Activated naive CD8-positive, alpha-beta T cell treated with anti-CD3 and anti-CD28 coated beads, Interleukin-2, amount 50 U/mL, for 16 hours (primary cell): Measurements from ENCODE around the gene HMGN1.
"Not testable (repeated sequence)": the region's sequence is repeated elsewhere in the genome, so short reads cannot be mapped to it uniquely, and the experiment has no call there.

Experiments used
- DNase-seq: peaks from one replicate; pipeline ENCODE4 v3.0.0-alpha.2; 2020; ENCODE audit warnings: low read depth, low spot score

Gene HMGN1

DNA sequence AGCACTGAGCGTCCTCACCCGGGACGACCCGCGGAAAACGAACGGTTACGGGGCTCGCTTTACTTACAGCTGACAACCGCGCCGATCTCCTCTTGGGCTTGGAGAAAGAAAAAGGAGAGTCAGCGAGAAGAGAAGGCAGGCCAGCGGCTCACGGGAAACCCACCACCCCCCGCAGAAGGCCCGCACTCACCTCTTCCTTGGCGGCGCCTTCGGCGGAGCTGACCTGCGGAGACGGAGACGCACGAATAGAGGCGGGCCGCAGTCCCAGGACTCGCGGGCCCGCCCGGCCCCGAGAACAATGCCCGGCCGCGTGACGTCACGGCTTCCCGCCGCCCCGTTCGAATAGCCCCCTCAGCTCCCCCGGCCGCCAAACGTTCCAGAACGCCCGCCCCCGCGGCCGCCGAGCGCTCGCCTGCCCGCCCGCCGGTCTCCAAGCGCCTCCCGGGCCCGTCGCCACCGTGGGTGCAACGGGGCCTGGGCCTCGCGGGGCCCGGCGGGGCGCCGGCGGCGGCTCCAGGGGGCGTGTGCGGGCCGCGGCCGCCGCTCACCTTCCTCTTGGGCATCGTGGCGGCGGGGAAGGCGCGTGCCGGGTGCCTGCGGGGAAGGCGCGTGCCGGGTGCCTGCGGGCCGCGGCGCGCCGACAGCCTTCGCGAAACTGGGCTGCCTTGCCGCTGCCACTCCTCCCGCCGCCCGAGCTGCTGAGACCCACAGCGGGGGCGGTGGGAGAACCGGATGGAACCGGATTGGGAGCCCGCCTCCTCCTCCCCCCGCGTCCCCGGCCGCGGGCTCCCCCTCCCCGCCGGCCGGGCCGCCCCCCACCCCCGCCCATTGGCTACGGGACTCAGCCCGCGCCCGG is at the start of gene HMGN1:
Gene HMGN1, minus strand, starts transcription at position 734 of the 856 bp plus-strand sequence. Its CDS starts 171 bp downstream, at position 563.
- DNase-seq = peak; percentile 79

DNA sequence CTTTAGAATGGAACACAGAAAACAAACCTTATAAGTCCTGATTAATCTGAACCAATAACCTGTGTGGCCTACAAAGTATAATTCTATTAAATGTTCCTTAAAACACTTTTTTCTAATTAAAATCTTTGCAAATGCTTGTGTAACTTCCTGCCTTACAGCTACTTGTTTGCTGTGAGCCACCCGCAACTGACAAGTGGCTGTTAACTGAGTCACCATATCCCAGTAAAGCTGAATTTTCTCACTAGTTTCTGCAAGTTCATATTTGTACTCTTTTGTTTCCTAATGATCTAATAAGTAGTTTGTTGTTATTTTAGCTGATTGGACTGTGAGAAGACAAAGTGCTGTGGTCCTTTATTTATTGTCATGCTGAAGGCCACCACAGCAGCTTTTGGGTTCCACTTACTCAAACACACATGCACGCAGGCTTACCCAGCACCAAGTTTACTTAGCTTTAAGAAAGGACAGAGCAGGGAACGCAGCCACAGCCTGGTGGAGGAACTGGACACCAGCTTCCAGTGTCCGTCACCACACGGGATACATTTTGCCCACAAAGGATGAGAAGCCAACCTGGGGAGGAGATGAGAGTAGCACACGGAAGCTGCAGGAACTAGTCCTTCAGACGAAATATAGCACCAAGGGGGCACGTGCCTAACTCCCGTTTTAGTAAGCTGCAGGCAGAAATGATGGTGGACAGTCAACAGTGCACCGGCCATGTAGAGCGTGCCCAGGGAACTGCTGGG is 48.9 kb upstream of the HMGN1 start:
- DNase-seq = no peak

GRCh38 chr21:39392981-39393380 is 44.1 kb upstream of the HMGN1 start:
- DNase-seq = no peak

- no peak for DNase-seq
These were observed 41.4 kb upstream of the HMGN1 start for GRCh38 chr21:39390212-39390765.

GRCh38 chr21:39388811-39389155 is 39.9 kb upstream of the HMGN1 start:
- DNase-seq = no peak

DNA sequence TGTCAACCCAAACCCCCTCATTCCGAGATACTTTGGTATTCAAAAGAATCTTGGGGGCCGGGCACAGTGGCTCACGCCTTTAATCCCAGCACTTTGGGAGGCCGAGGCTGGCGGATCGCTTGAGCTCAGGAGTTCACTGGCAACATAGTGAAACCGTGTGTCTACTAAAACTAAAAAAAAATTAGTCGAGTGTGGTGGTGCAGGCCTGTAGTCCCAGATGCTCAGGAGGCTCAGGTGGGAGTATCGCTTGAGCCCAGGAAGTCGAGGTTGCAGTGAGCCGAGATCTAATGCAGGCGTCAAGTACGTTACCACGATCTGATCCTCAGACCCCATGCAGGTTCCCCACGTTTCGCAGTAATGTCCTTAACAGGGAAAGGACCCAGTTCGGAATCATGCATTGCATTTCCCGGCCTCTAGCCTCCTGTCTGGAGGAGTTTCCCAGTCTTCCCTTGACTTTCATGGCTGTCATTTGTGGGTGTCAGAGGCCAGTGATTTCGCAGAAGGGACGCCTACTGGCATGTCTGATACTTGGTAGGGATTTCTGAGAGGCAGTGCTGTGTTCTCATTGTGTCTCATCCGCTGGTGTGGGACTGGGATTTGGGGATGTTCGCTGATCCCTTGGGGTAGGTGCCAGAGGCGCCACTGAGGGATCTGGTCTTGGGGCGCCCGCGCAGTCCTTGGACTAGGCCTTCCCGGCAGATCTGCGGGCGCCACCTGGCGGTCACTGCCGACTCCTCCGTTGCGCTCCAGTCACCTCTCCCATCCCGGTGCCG is 39.3 kb upstream of the HMGN1 start:
- peak; percentile 67 for DNase-seq

DNA sequence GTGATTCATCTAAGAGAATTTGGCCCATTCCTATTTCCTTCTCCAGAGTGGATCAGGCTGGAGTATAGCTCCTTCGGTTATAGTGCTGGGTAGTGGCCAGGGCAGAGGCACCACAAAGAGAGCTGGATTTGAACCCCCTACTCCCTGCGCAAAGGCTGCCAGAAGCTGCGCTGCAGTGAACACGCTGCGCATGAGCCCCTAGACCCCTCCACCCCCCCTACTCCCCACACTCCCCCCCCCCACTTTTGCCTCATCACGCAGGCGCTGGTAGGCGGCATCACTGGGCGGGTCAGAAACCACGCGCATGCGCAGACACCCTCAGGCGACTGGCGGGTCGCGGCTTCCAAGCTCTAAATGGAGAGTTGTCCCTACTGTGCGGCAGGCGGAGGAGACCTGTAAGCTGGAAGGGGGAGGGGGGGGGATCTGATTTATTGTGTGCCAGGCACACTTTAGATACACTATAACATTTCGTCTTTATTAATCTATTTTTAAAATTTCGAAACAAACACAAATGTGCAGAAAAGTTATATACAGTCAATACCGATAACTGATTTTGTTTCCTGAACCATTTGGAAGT is 38.7 kb upstream of the HMGN1 start:
- DNase-seq = peak; percentile 80

DNA sequence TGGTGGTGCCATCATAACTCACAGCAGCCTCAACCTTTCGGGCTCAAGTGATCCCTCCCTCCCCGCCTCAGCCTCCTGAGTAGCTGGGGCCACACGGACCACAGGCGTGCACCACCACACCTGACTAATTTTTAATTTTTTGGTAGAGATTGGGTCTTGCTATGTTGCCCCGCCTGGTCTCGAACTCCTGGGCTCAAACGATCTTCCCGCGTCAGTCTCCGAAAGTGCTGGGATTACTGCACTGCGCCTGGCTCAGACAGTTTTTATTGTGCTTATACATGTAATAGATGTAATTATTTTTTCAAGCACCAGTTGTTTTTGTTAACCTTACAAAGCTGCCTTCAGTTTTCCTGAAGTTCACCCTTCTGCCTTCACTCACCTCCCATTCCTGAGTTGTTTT is 38.0 kb upstream of the HMGN1 start:
- DNase-seq = no peak

DNA sequence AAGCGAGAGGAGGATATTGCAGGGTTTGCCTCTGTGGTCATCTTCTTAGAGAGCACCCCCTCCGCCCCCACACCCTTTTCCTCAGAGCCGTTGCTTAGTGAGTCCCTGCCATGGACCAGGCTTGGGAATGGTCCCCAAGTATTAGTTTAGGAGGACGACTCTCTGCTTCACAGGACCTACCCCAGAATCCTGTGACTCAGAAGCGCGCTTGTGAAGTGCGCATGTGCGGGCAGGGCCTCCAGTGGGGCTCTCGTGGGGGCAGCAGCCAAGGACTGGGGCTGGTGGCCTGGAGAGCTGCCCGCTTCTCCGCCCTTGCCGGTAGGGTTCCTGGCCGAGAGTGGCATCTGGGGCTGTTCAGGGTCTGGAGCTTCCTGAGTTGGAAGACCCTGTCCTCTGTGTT is 37.3 kb upstream of the HMGN1 start:
- DNase-seq = no peak

- DNase-seq = peak; percentile 9
These were observed 36.6 kb upstream of the HMGN1 start for GRCh38 chr21:39385299-39386145.

GRCh38 chr21:39384674-39385298 is 35.9 kb upstream of the HMGN1 start:
- DNase-seq = no peak

- DNase-seq = not testable (repeated sequence)
These were observed 33.2 kb upstream of the HMGN1 start for GRCh38 chr21:39382096-39382495.

GRCh38 chr21:39381009-39381408 is 32.1 kb upstream of the HMGN1 start:
- no peak for DNase-seq

DNA sequence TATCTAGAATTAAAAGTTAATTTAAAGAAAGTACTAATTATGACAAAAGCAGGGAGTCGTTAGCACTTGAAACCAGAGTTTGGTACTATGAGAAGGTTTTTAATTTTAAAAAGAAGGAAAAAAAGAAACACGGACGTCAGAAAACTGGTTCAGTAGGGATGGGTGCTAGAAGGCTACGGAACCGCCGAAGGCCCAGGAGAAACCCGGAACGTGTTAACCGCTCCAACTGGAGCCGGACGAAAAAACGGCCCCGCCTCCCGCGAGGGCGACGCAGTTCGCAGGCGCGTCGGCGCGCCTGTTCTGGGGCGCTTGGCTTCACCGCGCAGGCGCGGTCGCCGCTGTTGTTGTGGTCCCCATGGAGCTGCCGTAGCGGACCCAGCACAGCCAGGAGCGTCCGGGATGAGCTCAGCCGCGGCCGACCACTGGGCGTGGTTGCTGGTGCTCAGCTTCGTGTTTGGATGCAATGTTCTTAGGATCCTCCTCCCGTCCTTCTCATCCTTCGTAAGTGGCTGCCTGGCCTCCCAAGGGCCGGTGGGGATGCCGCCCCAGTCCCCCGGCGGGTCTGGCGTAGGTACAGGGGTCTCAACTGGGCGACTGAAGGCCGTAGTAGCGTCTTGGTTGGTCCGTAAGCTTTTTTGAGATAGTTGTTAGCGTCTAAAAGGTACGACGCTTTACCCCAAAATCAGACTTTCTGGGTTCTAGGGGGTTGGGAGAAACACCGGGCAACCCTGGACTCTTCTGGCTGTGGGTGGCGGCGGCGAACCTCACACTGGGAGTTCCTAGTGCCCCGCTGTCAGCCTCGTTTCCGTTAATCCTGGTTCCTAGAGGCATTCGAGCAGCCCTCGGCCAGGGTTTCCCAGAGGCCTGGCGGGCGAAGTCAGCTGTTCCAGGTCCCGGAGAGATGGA is 31.4 kb upstream of the HMGN1 start:
- DNase-seq = peak; percentile 61

- DNase-seq = no peak
These were observed 28.7 kb upstream of the HMGN1 start for GRCh38 chr21:39377444-39378050.

GRCh38 chr21:39375446-39375845 is 26.6 kb upstream of the HMGN1 start:
- no peak for DNase-seq

- DNase-seq = no peak
These were observed 25.2 kb upstream of the HMGN1 start for GRCh38 chr21:39374046-39374445.

- no peak for DNase-seq
These were observed 24.7 kb upstream of the HMGN1 start for GRCh38 chr21:39373634-39374033.

DNA sequence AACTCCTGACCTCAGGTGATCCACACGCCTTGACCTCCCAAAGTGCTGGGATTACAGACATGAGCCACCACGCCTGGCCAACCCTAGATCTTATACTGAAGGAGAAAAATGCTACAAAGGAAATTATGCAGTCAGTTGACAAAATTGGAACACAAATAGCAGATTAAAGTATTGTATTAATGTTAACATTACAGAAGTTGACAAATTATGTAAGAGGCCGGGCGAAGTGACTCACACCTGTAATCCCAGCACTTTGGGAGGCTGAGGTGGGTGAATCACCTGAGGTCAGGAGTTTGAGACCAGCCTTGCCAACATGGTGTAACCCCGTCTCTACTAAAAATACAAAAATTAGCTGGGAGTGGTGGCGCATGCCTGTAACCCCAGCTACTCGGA is 21.0 kb upstream of the HMGN1 start:
- DNase-seq = not testable (repeated sequence)
